Spleen (tissue), 11 donors: ENCODE measurements around the gene COL6A3. TPM values are rescaled to one million over a fixed set of nuclear protein-coding genes. Genes with fewer than 3 reads are reported as not detected.

Source experiments
- DNase-seq: peaks from one replicate; pipeline ENCODE4 v3.0.0-alpha.2; 2020
- H3K27ac ChIP-seq, 8 donors: fragments of 200-600 bp; sonication (generic) in 7 of 8; 1 replicate in 4 of 8; 2 replicates in 4 of 8; pipeline versions ENCODE4 v1.5.0 to v1.8.0; 2016 to 2021; ENCODE audit warnings: inconsistent platforms in 4 of 8, mild to moderate bottlenecking in 4 of 8, moderate library complexity in 1 of 8
- H3K27me3 ChIP-seq, 7 donors: fragments of 200-600 bp; sonication (generic) in 6 of 7; replicated peaks in 1 of 7; 1 replicate in 4 of 7; 2 replicates in 3 of 7; pipeline versions ENCODE4 v1.5.0 to v1.8.0; 2016 to 2021; ENCODE audit warnings: inconsistent platforms in 3 of 7, mild to moderate bottlenecking in 1 of 7
- H3K36me3 ChIP-seq, 6 donors: fragments of 200-600 bp; sonication (generic) in 5 of 6; 1 replicate in 4 of 6; 2 replicates in 2 of 6; pipeline versions ENCODE4 v1.5.0 to v1.8.0; 2016 to 2021; ENCODE audit warnings: inconsistent platforms in 2 of 6
- H3K4me1 ChIP-seq, 6 donors: fragments of 200-600 bp; sonication (generic) in 5 of 6; 1 replicate in 3 of 6; 2 replicates in 3 of 6; pipeline versions ENCODE4 v1.5.0 to v1.8.0; 2016 to 2021; ENCODE audit warnings: inconsistent platforms in 3 of 6
- H3K4me3 ChIP-seq, 8 donors: fragments of 200-600 bp; sonication (generic) in 7 of 8; 1 replicate in 4 of 8; 2 replicates in 4 of 8; pipeline versions ENCODE4 v1.5.0 to v1.8.0; 2016 to 2021; ENCODE audit warnings: inconsistent platforms in 4 of 8, mild to moderate bottlenecking in 4 of 8, moderate library complexity in 2 of 8
- H3K9me3 ChIP-seq, 8 donors: fragments of 200-600 bp; sonication (generic) in 7 of 8; 1 replicate in 4 of 8; 2 replicates in 4 of 8; pipeline versions ENCODE4 v1.5.0 to v1.8.0; 2016 to 2021; ENCODE audit warnings: inconsistent platforms in 4 of 8
- POLR2A ChIP-seq, 3 donors: fragments of 450-650 bp; IDR thresholded peaks; one replicate each; pipeline ENCODE4 v1.5.1; 2017; ENCODE audit warnings: antibody characterized with exemption in 3 of 3, mild to moderate bottlenecking in 1 of 3
- POLR2AphosphoS5 ChIP-seq, 3 donors: sonication (generic); formaldehyde crosslinking; IDR thresholded peaks; one replicate each; pipeline ENCODE4 v1.5.1; 2017; ENCODE audit warnings: antibody characterized with exemption in 3 of 3
- WGBS, 5 donors: extraction: QIAGEN DNeasy Blood & Tissue Kit in 3 of 5; methylation state at CpG; one replicate each; pipeline versions ENCODE4 v1.1.5 to v1.1.7; 2013 to 2018; 5-methylcytosine and 5-hydroxymethylcytosine counted together
- intact Hi-C: fragments of 100-400 bp; cut with DNase I; formaldehyde crosslinking; loops from one replicate; pipeline ENCODE4 v1.15.0; 2023; ENCODE audit warnings: low total_unique reads
- polyA plus RNA-seq, 3 donors: library from polyadenylated mRNA; stranded (reverse); fragments of 200-250 nt; gene quantifications; one replicate each; pipeline ENCODE4 v1.2.1, GENCODE V29; 2013
- total RNA-seq, 7 donors: library from RNA; depleted of rRNA in 3 of 7; stranded (reverse); fragments of >200 nt in 3 of 7; fragmentation: NEBNext Ultra II Directional in 4 of 7; extraction: Animal tissue kit (Norgen Biotek cat#: 25700) in 4 of 7; gene quantifications; one replicate each; pipeline versions ENCODE4 v1.1.0 to v1.2.1, GENCODE V29; 2016 to 2021
- TF ChIP-seq, protein P1 (sequence below), 11 experiments: fragments of 200-600 bp in 7 of 11; fragments of 450-650 bp in 4 of 11; sonication (generic) in 4 of 11; IDR thresholded peaks in 8 of 11; conservative IDR thresholded peaks in 3 of 11; 1 replicate in 7 of 11; 2 replicates in 4 of 11; pipeline versions ENCODE4 v1.4.0 to v1.8.0; 2016 to 2021; ENCODE audit warnings: antibody characterized with exemption in 11 of 11, inconsistent platforms in 4 of 11, mild to moderate bottlenecking in 1 of 11
- donor health status: healthy with polysubstance abuse.
- donor health status: DM: no; HTN: no; CAD: no; lungs with moderate emphysema.
- donor health status: DM: no; HTN: no; CAD: no.
- donor health status: Bipolar disorder and iron deficiency.
- donor health status: healthy.
- donor health status: DM: no; HTN: no; CAD: no.
- donor health status: DM: yes; HTN: yes; CAD: no.

Gene COL6A3
- total and polyA plus RNA-seq, 10 donors, result 8.3 to 146 (median 65.4) TPM

GRCh38 chr2:237333748-237334147, 80.2 kb downstream of the COL6A3 start:
- H3K27ac ChIP-seq, result no peak overlapping the region
- TF ChIP-seq POLR2A (IDR thresholded peaks at IDR 0.05), result no peak
- TF ChIP-seq POLR2AphosphoS5 (IDR thresholded peaks at IDR 0.05), result no peak
- TF ChIP-seq, protein P1, sequence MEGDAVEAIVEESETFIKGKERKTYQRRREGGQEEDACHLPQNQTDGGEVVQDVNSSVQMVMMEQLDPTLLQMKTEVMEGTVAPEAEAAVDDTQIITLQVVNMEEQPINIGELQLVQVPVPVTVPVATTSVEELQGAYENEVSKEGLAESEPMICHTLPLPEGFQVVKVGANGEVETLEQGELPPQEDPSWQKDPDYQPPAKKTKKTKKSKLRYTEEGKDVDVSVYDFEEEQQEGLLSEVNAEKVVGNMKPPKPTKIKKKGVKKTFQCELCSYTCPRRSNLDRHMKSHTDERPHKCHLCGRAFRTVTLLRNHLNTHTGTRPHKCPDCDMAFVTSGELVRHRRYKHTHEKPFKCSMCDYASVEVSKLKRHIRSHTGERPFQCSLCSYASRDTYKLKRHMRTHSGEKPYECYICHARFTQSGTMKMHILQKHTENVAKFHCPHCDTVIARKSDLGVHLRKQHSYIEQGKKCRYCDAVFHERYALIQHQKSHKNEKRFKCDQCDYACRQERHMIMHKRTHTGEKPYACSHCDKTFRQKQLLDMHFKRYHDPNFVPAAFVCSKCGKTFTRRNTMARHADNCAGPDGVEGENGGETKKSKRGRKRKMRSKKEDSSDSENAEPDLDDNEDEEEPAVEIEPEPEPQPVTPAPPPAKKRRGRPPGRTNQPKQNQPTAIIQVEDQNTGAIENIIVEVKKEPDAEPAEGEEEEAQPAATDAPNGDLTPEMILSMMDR (IDR thresholded peaks at IDR 0.05 in 8 of 11, conservative IDR thresholded peaks at IDR 0.05 in 3 of 11), result no peak
- 81 to 100% (median 100%) methylated on average over 1 of the region's 1 CpG for WGBS, 5 donors

DNA sequence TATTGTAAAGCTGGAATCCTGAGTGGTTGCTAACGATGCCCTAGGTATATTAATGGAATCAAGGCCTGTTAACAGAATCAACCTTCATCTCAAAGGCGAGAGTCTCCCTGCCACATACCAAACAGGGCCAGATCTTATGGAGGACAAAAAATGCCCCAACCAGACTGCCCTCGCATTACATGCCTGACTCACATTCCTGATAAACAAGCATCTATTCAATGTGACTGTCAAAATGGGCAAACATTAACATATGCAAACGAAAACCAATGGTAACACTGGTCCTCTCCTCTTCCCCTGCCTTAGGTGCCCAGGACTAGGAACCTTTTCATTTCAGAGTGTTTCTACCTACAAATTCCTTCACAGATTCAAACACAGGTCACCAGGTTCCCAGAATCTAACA, 83.4 kb downstream of the COL6A3 start:
- no peak for DNase-seq
- H3K27ac ChIP-seq, result no peak overlapping the region
- 66 to 86% (median 68%) methylated on average over 4 of the region's 4 CpGs for WGBS, 5 donors
- no peak overlapping the region for H3K4me3 ChIP-seq
- peaks cover 0 to 16% (median 0%) of the 10 kb centered on the region in 6 donors for H3K36me3 ChIP-seq
- H3K4me1 ChIP-seq, result no peaks in the 10 kb centered on the region
- intact Hi-C loops, result no loop called here
- H3K27me3 ChIP-seq, result no peaks in the 10 kb centered on the region
- TF ChIP-seq POLR2AphosphoS5 (IDR thresholded peaks at IDR 0.05), result no peak
- no peak for TF ChIP-seq POLR2A (IDR thresholded peaks at IDR 0.05)
- TF ChIP-seq, protein P1 (IDR thresholded peaks at IDR 0.05 in 8 of 11, conservative IDR thresholded peaks at IDR 0.05 in 3 of 11), result no peak
- H3K9me3 ChIP-seq, result no peaks in the 10 kb centered on the region

More at GRCh38 chr2:237333748-237334147, 80.2 kb downstream of the COL6A3 start:
- H3K27me3 ChIP-seq, result peaks cover 0 to 6% (median 0%) of the 10 kb centered on the region in 7 donors
- H3K4me1 ChIP-seq, result no peaks in the 10 kb centered on the region
- DNase-seq, result no peak
- no peak overlapping the region for H3K4me3 ChIP-seq
- intact Hi-C loops, result no loop called here
- peaks cover 0 to 22% (median 0%) of the 10 kb centered on the region in 6 donors for H3K36me3 ChIP-seq
- H3K9me3 ChIP-seq, result no peaks in the 10 kb centered on the region

- TF ChIP-seq, protein P1 (IDR thresholded peaks at IDR 0.05 in 8 of 11, conservative IDR thresholded peaks at IDR 0.05 in 3 of 11), result no peak
- TF ChIP-seq POLR2AphosphoS5 (IDR thresholded peaks at IDR 0.05) (no peak), POLR2A (IDR thresholded peaks at IDR 0.05) (no peak)
- DNase-seq, result no peak
- H3K27me3 ChIP-seq, result peaks cover 0 to 11% (median 0%) of the 10 kb centered on the region in 7 donors
- no peak overlapping the region for H3K4me3 ChIP-seq
- intact Hi-C loops, result no loop called here
- H3K4me1 ChIP-seq, result no peaks in the 10 kb centered on the region
- 82 to 89% (median 86%) methylated on average over 14 of the region's 14 CpGs for WGBS, 5 donors
- H3K27ac ChIP-seq, result no peak overlapping the region
- H3K9me3 ChIP-seq, result no peaks in the 10 kb centered on the region
- H3K36me3 ChIP-seq, result no peaks in the 10 kb centered on the region
These were observed 86.6 kb downstream of the COL6A3 start for GRCh38 chr2:237327175-237327950.
